Gastroesophageal sphincter (tissue), 3 donors: ENCODE measurements around the gene CYSRT1.

Source experiments
- CTCF ChIP-seq, 4 experiments: fragments of 200-600 bp in 2 of 4; fragments of 450-650 bp in 2 of 4; sonication (generic) in 1 of 4; IDR thresholded peaks; one replicate each; pipeline ENCODE4 v1.5.1; 2017 to 2019; ENCODE audit warnings: antibody characterized with exemption in 4 of 4, mild to moderate bottlenecking in 2 of 4, moderate library complexity in 2 of 4
- EP300 ChIP-seq: sonication (generic); formaldehyde crosslinking; IDR thresholded peaks from one replicate; pipeline ENCODE4 v1.6.1; 2017; ENCODE audit warnings: antibody characterized with exemption, mild to moderate bottlenecking
- POLR2AphosphoS5 ChIP-seq: sonication (generic); formaldehyde crosslinking; IDR thresholded peaks from one replicate; pipeline ENCODE4 v1.6.1; 2017; ENCODE audit warnings: antibody characterized with exemption

GRCh38 chr9:137178201-137178938 lies 46.6 kb upstream of the CYSRT1 start:
- no peak for TF ChIP-seq CTCF (IDR thresholded peaks at IDR 0.05)
- TF ChIP-seq EP300 = no peak
- no peak for TF ChIP-seq POLR2AphosphoS5
